Osteocyte (in vitro differentiated cells): Measurements from ENCODE around the gene CCDC102B. TPM values are rescaled to one million over a fixed set of nuclear protein-coding genes. Genes with fewer than 3 reads are reported as not detected.

ENCODE experiments used
- DNase-seq: peaks from one replicate; pipeline ENCODE4 v3.0.0; 2021; ENCODE audit warnings: mixed read lengths; ENCODE audit not compliant: unreplicated experiment; ENCODE audit errors: extremely low spot score
- H3K27ac Mint-ChIP-seq: one replicate; pipeline ENCODE4 v1.8.0; 2021; ENCODE audit warnings: mild to moderate bottlenecking, mixed read lengths; ENCODE audit not compliant: unreplicated experiment
- H3K27me3 Mint-ChIP-seq: one replicate; pipeline ENCODE4 v1.8.0; 2021; ENCODE audit warnings: mixed read lengths; ENCODE audit not compliant: unreplicated experiment
- H3K36me3 Mint-ChIP-seq: one replicate; pipeline ENCODE4 v1.8.0; 2021; ENCODE audit warnings: mixed read lengths; ENCODE audit not compliant: unreplicated experiment
- H3K4me1 Mint-ChIP-seq: one replicate; pipeline ENCODE4 v1.8.0; 2021; ENCODE audit warnings: mixed read lengths; ENCODE audit not compliant: unreplicated experiment
- H3K4me3 Mint-ChIP-seq: one replicate; pipeline ENCODE4 v1.8.0; 2021; ENCODE audit warnings: mild to moderate bottlenecking, moderate library complexity, mixed read lengths; ENCODE audit not compliant: unreplicated experiment
- H3K9me3 Mint-ChIP-seq: one replicate; pipeline ENCODE4 v1.8.0; 2021; ENCODE audit warnings: mixed read lengths; ENCODE audit not compliant: unreplicated experiment
- total RNA-seq: library from RNA; stranded (reverse); gene quantifications from 2 replicates; pipeline ENCODE4 v1.2.1, GENCODE V29; 2021
- TF ChIP-seq, protein P1 (sequence below): fragments of 200-600 bp; sonication (generic); IDR thresholded peaks from 2 replicates; pipeline ENCODE4 v1.5.0; 2021; ENCODE audit warnings: antibody characterized with exemption, mild to moderate bottlenecking, moderate library complexity

The CCDC102B gene
- total RNA-seq, 1 donor from 2014 or later = 18.9 TPM

DNA sequence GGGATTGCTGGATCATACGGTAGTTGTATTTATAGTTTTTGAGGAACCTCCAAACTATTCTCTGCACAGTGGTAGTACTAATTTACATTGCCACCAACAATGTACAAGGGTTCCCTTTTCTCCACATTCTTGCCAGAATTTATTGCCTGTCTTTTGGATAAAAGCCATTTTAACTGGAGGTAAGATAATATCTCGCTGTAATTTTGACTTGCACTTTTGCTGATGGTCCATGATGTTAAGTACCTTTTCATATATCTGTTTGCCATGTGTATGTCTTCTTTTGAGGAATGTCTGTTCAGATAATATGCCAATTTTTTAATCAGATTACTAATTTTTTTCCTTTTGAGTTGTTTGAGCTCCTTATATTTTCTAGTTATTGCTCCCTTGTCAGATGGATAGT lies 158.8 kb downstream of the CCDC102B start:
- Mint-ChIP-seq H3K27ac (no peak overlapping the region), H3K4me3 (no peak overlapping the region), H3K36me3 (no peaks in the 10 kb centered on the region), H3K27me3 (no peaks in the 10 kb centered on the region), H3K4me1 (no peaks in the 10 kb centered on the region), H3K9me3 (no peaks in the 10 kb centered on the region)
- TF ChIP-seq, protein P1, sequence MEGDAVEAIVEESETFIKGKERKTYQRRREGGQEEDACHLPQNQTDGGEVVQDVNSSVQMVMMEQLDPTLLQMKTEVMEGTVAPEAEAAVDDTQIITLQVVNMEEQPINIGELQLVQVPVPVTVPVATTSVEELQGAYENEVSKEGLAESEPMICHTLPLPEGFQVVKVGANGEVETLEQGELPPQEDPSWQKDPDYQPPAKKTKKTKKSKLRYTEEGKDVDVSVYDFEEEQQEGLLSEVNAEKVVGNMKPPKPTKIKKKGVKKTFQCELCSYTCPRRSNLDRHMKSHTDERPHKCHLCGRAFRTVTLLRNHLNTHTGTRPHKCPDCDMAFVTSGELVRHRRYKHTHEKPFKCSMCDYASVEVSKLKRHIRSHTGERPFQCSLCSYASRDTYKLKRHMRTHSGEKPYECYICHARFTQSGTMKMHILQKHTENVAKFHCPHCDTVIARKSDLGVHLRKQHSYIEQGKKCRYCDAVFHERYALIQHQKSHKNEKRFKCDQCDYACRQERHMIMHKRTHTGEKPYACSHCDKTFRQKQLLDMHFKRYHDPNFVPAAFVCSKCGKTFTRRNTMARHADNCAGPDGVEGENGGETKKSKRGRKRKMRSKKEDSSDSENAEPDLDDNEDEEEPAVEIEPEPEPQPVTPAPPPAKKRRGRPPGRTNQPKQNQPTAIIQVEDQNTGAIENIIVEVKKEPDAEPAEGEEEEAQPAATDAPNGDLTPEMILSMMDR = no peak
- no peak for DNase-seq

DNA sequence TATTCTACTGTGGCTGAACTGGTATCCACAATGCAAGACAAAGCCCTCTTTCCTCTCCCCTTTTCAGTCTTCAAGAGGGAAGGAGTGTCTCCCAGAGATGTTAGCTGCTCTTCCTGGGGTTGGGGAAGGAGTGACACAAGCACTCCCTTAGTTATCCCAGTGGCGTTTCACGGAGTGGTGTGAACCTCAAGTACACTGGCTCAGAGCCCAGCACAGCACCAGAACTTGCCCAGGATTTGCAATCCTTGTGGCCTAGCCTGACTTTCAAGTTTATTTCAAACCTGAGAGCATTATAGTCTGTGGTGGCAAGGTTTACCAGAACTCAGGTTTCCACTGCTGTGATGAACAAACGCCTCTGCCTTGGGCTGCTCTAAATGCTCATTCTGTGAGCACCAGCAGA lies 162.5 kb downstream of the CCDC102B start:
- Mint-ChIP-seq H3K4me1 (no peaks in the 10 kb centered on the region), H3K4me3 (no peak overlapping the region), H3K9me3 (no peaks in the 10 kb centered on the region), H3K36me3 (no peaks in the 10 kb centered on the region), H3K27me3 (no peaks in the 10 kb centered on the region), H3K27ac (no peak overlapping the region)
- DNase-seq = no peak
- TF ChIP-seq, protein P1 = no peak

DNA sequence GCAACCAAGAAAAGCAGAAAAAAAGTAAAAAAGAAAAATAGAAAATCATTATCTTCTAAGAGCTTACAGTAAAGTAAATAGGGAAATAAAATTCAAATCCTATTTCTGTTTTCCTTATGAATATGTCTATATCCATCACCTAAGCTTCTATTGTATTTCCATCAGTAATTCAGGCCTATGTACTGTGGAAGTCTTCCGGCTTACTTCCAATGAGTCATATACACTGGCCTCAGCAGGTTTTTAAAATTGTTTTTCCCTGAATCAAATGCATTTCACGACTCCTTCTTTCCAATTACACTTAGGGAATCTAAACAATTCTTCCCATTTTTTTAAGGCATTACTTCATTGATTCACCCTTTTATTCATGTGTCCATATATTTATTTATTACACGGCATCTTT lies 164.7 kb downstream of the CCDC102B start:
- Mint-ChIP-seq H3K27ac (no peak overlapping the region), H3K9me3 (no peaks in the 10 kb centered on the region), H3K4me3 (no peak overlapping the region), H3K4me1 (peaks cover 3% of the 10 kb centered on the region), H3K36me3 (no peaks in the 10 kb centered on the region), H3K27me3 (no peaks in the 10 kb centered on the region)
- TF ChIP-seq, protein P1 = no peak
- no peak for DNase-seq

DNA sequence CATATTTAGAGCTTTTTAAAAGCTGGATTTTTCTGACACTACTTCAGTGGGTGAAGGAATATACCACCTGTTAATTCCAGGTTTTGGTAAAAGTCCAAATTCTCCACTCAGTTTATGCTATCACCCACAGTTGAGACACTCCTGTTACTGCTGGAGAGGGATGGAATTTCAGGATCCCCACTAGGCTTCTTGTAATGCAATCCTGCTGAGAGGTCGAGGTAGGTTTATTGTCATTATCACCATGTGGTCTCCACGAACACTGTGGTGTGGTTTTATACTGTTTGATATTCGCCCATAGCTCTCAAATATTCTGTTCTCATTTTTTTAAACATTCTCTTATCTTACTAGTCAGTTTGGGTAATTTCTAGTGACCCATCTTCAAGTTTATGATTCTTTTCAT lies 167.9 kb downstream of the CCDC102B start:
- Mint-ChIP-seq H3K4me3 (no peak overlapping the region), H3K9me3 (no peaks in the 10 kb centered on the region), H3K27me3 (no peaks in the 10 kb centered on the region), H3K27ac (no peak overlapping the region), H3K36me3 (no peaks in the 10 kb centered on the region), H3K4me1 (peaks cover 3% of the 10 kb centered on the region)
- TF ChIP-seq, protein P1 = no peak
- no peak for DNase-seq

DNA sequence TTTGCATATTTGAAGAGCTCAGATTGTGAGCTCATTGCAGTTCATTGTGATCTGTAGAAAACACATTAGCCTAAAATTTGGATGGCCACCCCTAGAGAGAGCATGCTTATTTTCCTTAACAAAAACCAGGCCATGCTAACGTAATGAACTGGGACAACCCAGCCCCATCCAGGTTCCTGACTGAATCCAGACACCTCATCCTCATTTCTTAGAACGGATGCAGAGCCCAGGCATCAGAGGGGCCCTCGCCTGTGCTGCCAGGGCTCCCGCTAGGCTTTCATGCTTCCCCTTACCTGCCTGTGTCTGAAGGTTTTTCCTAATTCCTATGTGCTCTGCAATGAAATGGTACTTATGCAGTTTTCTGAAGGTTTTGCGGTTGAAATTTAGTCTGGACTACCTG lies 171.1 kb downstream of the CCDC102B start:
- DNase-seq = no peak
- Mint-ChIP-seq H3K4me1 (peaks cover 3% of the 10 kb centered on the region), H3K9me3 (no peaks in the 10 kb centered on the region), H3K36me3 (no peaks in the 10 kb centered on the region), H3K27ac (no peak overlapping the region), H3K27me3 (no peaks in the 10 kb centered on the region), H3K4me3 (no peak overlapping the region)
- TF ChIP-seq, protein P1 = no peak
